ENCODE data around the gene USP21. TPM values are rescaled to one million over a fixed set of nuclear protein-coding genes. Genes with fewer than 3 reads are reported as not detected.

USP21 gene
- polyA plus RNA-seq, 4 donors: 15.4 to 30.8 (median 17.9) TPM

DNA sequence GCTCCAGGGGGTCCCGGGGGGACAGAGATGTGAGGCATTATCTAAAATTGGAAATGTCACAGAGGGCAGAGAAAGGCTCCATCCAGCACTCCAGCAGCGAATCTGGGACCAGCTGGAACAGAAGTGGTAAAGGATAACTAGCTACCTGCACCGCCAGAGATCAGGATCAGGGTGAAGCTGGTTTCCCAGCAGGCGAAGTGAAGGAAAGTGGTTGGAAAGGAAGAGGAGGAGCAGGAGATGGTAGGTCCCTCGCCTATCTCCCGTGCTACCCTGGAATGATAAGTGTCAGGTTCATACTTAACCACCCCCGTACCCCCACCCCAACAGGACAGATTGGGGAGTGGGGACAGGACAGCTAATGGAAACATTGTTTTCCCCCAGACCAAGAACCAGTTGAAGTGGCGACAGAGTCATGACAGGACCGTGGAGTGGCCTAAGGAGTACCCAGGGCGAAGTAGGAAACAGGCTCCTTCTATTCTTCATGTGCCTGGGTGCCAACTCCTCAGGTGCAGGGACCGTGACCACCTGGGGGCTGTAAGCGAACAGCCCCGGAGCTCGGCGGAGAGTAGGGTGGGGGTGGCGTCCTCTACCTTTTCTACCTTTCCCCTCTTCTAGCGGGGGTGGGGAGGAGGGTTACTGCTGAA, 17.3 kb downstream of the USP21 start:
- peaks cover 4 to 33% (median 10%) of the 10 kb centered on the region in 3 donors for H3K36me3 ChIP-seq (ENCODE audit: control insufficient read depth in 3 of 3, insufficient read depth in 2 of 3, low read depth in 1 of 3, low read length in 3 of 3)
- DNase-seq: no peak
- no peak for FAIRE-seq
- no peaks in the 10 kb centered on the region for H3K9me3 ChIP-seq (ENCODE audit: control insufficient read depth in 2 of 2, insufficient read depth in 1 of 2, low read depth in 1 of 2, low read length in 1 of 2)
- H3K4me3 ChIP-seq (ENCODE audit: low read depth in 1 of 3, low read length in 3 of 3): peak overlapping the region; percentile 65 to 94 (median 77)
- H3K4me1 ChIP-seq (ENCODE audit: control insufficient read depth in 3 of 3, insufficient read depth in 2 of 3, low read depth in 1 of 3, low read length in 2 of 3): peaks cover 0 to 7% (median 3%) of the 10 kb centered on the region in 3 donors
- 9 to 14% (median 13%) methylated on average over 16 to 17 of the region's 17 CpGs for WGBS, 3 donors
- no peaks in the 10 kb centered on the region for H3K27me3 ChIP-seq (ENCODE audit: control insufficient read depth in 3 of 3, insufficient read depth in 3 of 3, low read length in 3 of 3)
- peak overlapping the region; percentile 56 to 93 (median 76) for H3K27ac ChIP-seq (ENCODE audit: low read depth in 1 of 3, low read length in 2 of 3)

- peaks cover 0 to 7% (median 3%) of the 10 kb centered on the region in 3 donors for H3K4me1 ChIP-seq (ENCODE audit: control insufficient read depth in 3 of 3, insufficient read depth in 2 of 3, low read depth in 1 of 3, low read length in 2 of 3)
- peak within 1 kb of the TSS; percentile 65 to 94 (median 77) for H3K4me3 ChIP-seq (ENCODE audit: low read depth in 1 of 3, low read length in 3 of 3)
- H3K36me3 ChIP-seq (ENCODE audit: control insufficient read depth in 3 of 3, insufficient read depth in 2 of 3, low read depth in 1 of 3, low read length in 3 of 3): peaks cover 4 to 26% (median 10%) of the 10 kb centered on the region in 3 donors
- no peaks in the 10 kb centered on the region for H3K27me3 ChIP-seq (ENCODE audit: control insufficient read depth in 3 of 3, insufficient read depth in 3 of 3, low read length in 3 of 3)
- FAIRE-seq (no peak), DNase-seq (peak; percentile 83 to 96)
- 2 to 5% (median 4%) methylated on average over 46 to 50 of the region's 50 CpGs for WGBS, 3 donors
- H3K27ac ChIP-seq (ENCODE audit: low read depth in 1 of 3, low read length in 2 of 3): peak within 1 kb of the TSS; percentile 60 to 93 (median 76)
- no peaks in the 10 kb centered on the region for H3K9me3 ChIP-seq (ENCODE audit: control insufficient read depth in 2 of 2, insufficient read depth in 1 of 2, low read depth in 1 of 2, low read length in 1 of 2)
Observed at GRCh38 chr1:161177112-161177935, 18.0 kb downstream of the USP21 start, which contains the start of gene B4GALT3. Gene B4GALT3 (minus strand): TSS chr1:161177507. CDS start chr1:161176060, 1,447 bp downstream.

DNA sequence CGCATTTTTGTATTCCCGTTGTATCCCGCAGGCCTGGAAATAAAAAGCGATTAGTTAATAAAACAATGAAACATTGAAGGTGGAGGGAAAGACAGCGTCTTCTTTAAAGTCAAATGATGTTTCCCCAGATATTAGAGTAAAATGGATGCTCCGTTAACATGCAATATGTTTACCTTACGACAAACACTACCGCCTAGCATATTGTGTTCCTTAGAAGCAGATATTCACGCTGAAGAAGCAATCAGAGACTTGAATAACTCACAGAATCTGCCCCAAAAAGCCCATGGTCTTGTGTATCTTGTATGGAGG, 18.6 kb downstream of the USP21 start:
- peak overlapping the region; percentile 65 to 94 (median 77) for H3K4me3 ChIP-seq (ENCODE audit: low read depth in 1 of 3, low read length in 3 of 3)
- peaks cover 2 to 22% (median 10%) of the 10 kb centered on the region in 3 donors for H3K36me3 ChIP-seq (ENCODE audit: control insufficient read depth in 3 of 3, insufficient read depth in 2 of 3, low read depth in 1 of 3, low read length in 3 of 3)
- H3K27ac ChIP-seq (ENCODE audit: low read depth in 1 of 3, low read length in 2 of 3): peak overlapping the region; percentile 60 to 93 (median 76)
- no peaks in the 10 kb centered on the region for H3K9me3 ChIP-seq (ENCODE audit: control insufficient read depth in 2 of 2, insufficient read depth in 1 of 2, low read depth in 1 of 2, low read length in 1 of 2)
- DNase-seq (no peak), FAIRE-seq (no peak)
- peaks cover 0 to 7% (median 3%) of the 10 kb centered on the region in 3 donors for H3K4me1 ChIP-seq (ENCODE audit: control insufficient read depth in 3 of 3, insufficient read depth in 2 of 3, low read depth in 1 of 3, low read length in 2 of 3)
- 20 to 56% (median 44%) methylated on average over 9 of the region's 9 CpGs for whole genome bisulfite sequencing, 3 donors
- no peaks in the 10 kb centered on the region for H3K27me3 ChIP-seq (ENCODE audit: control insufficient read depth in 3 of 3, insufficient read depth in 3 of 3, low read length in 3 of 3)

GRCh38 chr1:161179698-161180097, 20.4 kb downstream of the USP21 start:
- Histone ChIP-seq H3K4me3 (ENCODE audit: low read depth in 1 of 3, low read length in 3 of 3) (no peak overlapping the region), H3K27me3 (ENCODE audit: control insufficient read depth in 3 of 3, insufficient read depth in 3 of 3, low read length in 3 of 3) (no peaks in the 10 kb centered on the region), H3K4me1 (ENCODE audit: control insufficient read depth in 3 of 3, insufficient read depth in 2 of 3, low read depth in 1 of 3, low read length in 2 of 3) (peaks cover 0 to 7% (median 0%) of the 10 kb centered on the region in 3 donors), H3K9me3 (ENCODE audit: control insufficient read depth in 2 of 2, insufficient read depth in 1 of 2, low read depth in 1 of 2, low read length in 1 of 2) (no peaks in the 10 kb centered on the region), H3K27ac (ENCODE audit: low read depth in 1 of 3, low read length in 2 of 3) (no peak overlapping the region), H3K36me3 (ENCODE audit: control insufficient read depth in 3 of 3, insufficient read depth in 2 of 3, low read depth in 1 of 3, low read length in 3 of 3) (peaks cover 0 to 11% (median 5%) of the 10 kb centered on the region in 3 donors)
- no peak for FAIRE-seq
- WGBS, 3 donors: 80 to 91% (median 89%) methylated on average over 3 of the region's 3 CpGs
- DNase-seq: no peak

- WGBS, 3 donors: 71 to 76% (median 73%) methylated on average over 1 of the region's 1 CpG
- no peaks in the 10 kb centered on the region for H3K27me3 ChIP-seq (ENCODE audit: control insufficient read depth in 3 of 3, insufficient read depth in 3 of 3, low read length in 3 of 3)
- H3K36me3 ChIP-seq (ENCODE audit: control insufficient read depth in 3 of 3, insufficient read depth in 2 of 3, low read depth in 1 of 3, low read length in 3 of 3): peaks cover 0 to 3% (median 0%) of the 10 kb centered on the region in 3 donors
- DNase-seq: no peak
- no peak overlapping the region for H3K4me3 ChIP-seq (ENCODE audit: low read depth in 1 of 3, low read length in 3 of 3)
- peaks cover 0 to 7% (median 0%) of the 10 kb centered on the region in 3 donors for H3K4me1 ChIP-seq (ENCODE audit: control insufficient read depth in 3 of 3, insufficient read depth in 2 of 3, low read depth in 1 of 3, low read length in 2 of 3)
- H3K9me3 ChIP-seq (ENCODE audit: control insufficient read depth in 2 of 2, insufficient read depth in 1 of 2, low read depth in 1 of 2, low read length in 1 of 2): no peaks in the 10 kb centered on the region
- H3K27ac ChIP-seq (ENCODE audit: low read depth in 1 of 3, low read length in 2 of 3): no peak overlapping the region
- no peak for FAIRE-seq
Observed at GRCh38 chr1:161180639-161181038, 21.3 kb downstream of the USP21 start.

DNA sequence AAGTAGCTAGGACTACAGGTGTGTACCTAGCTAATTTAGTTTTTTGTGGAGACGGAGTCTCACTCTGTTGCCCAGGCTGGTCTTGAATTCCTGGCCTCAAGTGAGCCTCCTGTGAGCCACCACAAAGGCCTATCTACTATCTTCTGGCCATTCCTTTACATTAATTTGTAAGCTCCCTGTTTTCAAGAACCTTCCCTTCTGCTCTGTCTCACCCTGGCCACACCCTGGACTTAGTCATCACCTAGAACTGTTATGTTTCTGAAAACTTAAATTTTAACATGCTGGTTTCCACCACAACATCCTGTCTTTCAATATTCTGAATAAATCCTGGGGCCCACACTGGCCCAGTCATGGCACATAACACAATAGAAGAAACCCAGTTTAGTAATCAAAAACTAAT, 22.9 kb downstream of the USP21 start:
- WGBS, 3 donors: 64 to 90% (median 78%) methylated on average over 1 of the region's 1 CpG
- Histone ChIP-seq H3K27me3 (ENCODE audit: control insufficient read depth in 3 of 3, insufficient read depth in 3 of 3, low read length in 3 of 3) (no peaks in the 10 kb centered on the region), H3K4me3 (ENCODE audit: low read depth in 1 of 3, low read length in 3 of 3) (no peak overlapping the region), H3K9me3 (ENCODE audit: control insufficient read depth in 2 of 2, insufficient read depth in 1 of 2, low read depth in 1 of 2, low read length in 1 of 2) (no peaks in the 10 kb centered on the region), H3K36me3 (ENCODE audit: control insufficient read depth in 3 of 3, insufficient read depth in 2 of 3, low read depth in 1 of 3, low read length in 3 of 3) (no peaks in the 10 kb centered on the region), H3K27ac (ENCODE audit: low read depth in 1 of 3, low read length in 2 of 3) (peak overlapping the region in 2 of 3 donors; percentile 61 to 82), H3K4me1 (ENCODE audit: control insufficient read depth in 3 of 3, insufficient read depth in 2 of 3, low read depth in 1 of 3, low read length in 2 of 3) (no peaks in the 10 kb centered on the region)
- FAIRE-seq: no peak
- peak in 1 of 2 donors; percentile 52 for DNase-seq

- no peaks in the 10 kb centered on the region for H3K9me3 ChIP-seq (ENCODE audit: control insufficient read depth in 2 of 2, insufficient read depth in 1 of 2, low read depth in 1 of 2, low read length in 1 of 2)
- H3K27ac ChIP-seq (ENCODE audit: low read depth in 1 of 3, low read length in 2 of 3): peak overlapping the region in 2 of 3 donors; percentile 69 to 87
- H3K4me3 ChIP-seq (ENCODE audit: low read depth in 1 of 3, low read length in 3 of 3): no peak overlapping the region
- H3K36me3 ChIP-seq (ENCODE audit: control insufficient read depth in 3 of 3, insufficient read depth in 2 of 3, low read depth in 1 of 3, low read length in 3 of 3): no peaks in the 10 kb centered on the region
- 5 to 22% (median 19%) methylated on average over 3 of the region's 3 CpGs for WGBS, 3 donors
- FAIRE-seq: no peak
- H3K27me3 ChIP-seq (ENCODE audit: control insufficient read depth in 3 of 3, insufficient read depth in 3 of 3, low read length in 3 of 3): no peaks in the 10 kb centered on the region
- no peaks in the 10 kb centered on the region for H3K4me1 ChIP-seq (ENCODE audit: control insufficient read depth in 3 of 3, insufficient read depth in 2 of 3, low read depth in 1 of 3, low read length in 2 of 3)
- peak; percentile 36 to 72 for DNase-seq
Observed at GRCh38 chr1:161185282-161185682, 26.0 kb downstream of the USP21 start.

GRCh38 chr1:161185732-161186311, 26.5 kb downstream of the USP21 start:
- H3K4me3 ChIP-seq (ENCODE audit: low read depth in 1 of 3, low read length in 3 of 3): no peak overlapping the region
- DNase-seq (no peak), FAIRE-seq (no peak)
- peaks cover 0 to 2% (median 0%) of the 10 kb centered on the region in 3 donors for H3K36me3 ChIP-seq (ENCODE audit: control insufficient read depth in 3 of 3, insufficient read depth in 2 of 3, low read depth in 1 of 3, low read length in 3 of 3)
- peak overlapping the region; percentile 38 to 84 (median 69) for H3K27ac ChIP-seq (ENCODE audit: low read depth in 1 of 3, low read length in 2 of 3)
- H3K9me3 ChIP-seq (ENCODE audit: control insufficient read depth in 2 of 2, insufficient read depth in 1 of 2, low read depth in 1 of 2, low read length in 1 of 2): no peaks in the 10 kb centered on the region
- no peaks in the 10 kb centered on the region for H3K27me3 ChIP-seq (ENCODE audit: control insufficient read depth in 3 of 3, insufficient read depth in 3 of 3, low read length in 3 of 3)
- H3K4me1 ChIP-seq (ENCODE audit: control insufficient read depth in 3 of 3, insufficient read depth in 2 of 3, low read depth in 1 of 3, low read length in 2 of 3): no peaks in the 10 kb centered on the region
- WGBS, 3 donors: 30 to 51% (median 40%) methylated on average over 2 of the region's 2 CpGs
